WI38 (cell line): ENCODE results near the gene BMPER.

Experiments used
- H3K4me3 ChIP-seq: 2 replicates; pipeline ENCODE4 v1.5.1; 2011; ENCODE audit warnings: low read depth, mild to moderate bottlenecking, control low read depth, low read length
- CTCF ChIP-seq: IDR thresholded peaks from 2 replicates; pipeline ENCODE4 v1.5.1; 2012; ENCODE audit warnings: low read depth, mild to moderate bottlenecking, control low read depth, low read length

BMPER gene

GRCh38 chr7:33882040-33882837 is 23.1 kb upstream of the BMPER start:
- no peak overlapping the region for H3K4me3 ChIP-seq
- TF ChIP-seq CTCF: no peak

- TF ChIP-seq CTCF: no peak
- H3K4me3 ChIP-seq: no peak overlapping the region
Observed at GRCh38 chr7:33882950-33883670, 22.2 kb upstream of the BMPER start.

GRCh38 chr7:33883671-33883965 is 21.7 kb upstream of the BMPER start:
- no peak for TF ChIP-seq CTCF
- no peak overlapping the region for H3K4me3 ChIP-seq

GRCh38 chr7:33885290-33886148 is 19.8 kb upstream of the BMPER start:
- no peak for TF ChIP-seq CTCF
- H3K4me3 ChIP-seq: no peak overlapping the region

GRCh38 chr7:33886149-33886623 is 19.2 kb upstream of the BMPER start:
- TF ChIP-seq CTCF: peak; percentile 73
- H3K4me3 ChIP-seq: no peak overlapping the region

- no peak for TF ChIP-seq CTCF
- H3K4me3 ChIP-seq: no peak overlapping the region
Observed at GRCh38 chr7:33887266-33887975, 17.9 kb upstream of the BMPER start.
